ENCODE results near the gene FALEC. TPM values are rescaled to one million over a fixed set of nuclear protein-coding genes. Genes with fewer than 3 reads are reported as not detected.

FALEC gene
- total RNA-seq, 1 experiment from 2014 or later: not detected

- DNase-seq (ENCODE audit: low spot score): no peak
- H3K27me3 ChIP-seq (replicated peaks; ENCODE audit: insufficient read depth, low read depth, low read length, poor library complexity): no peaks in the 10 kb centered on the region
- BruUV-seq (replicated peaks): no TSS peak
- no peak overlapping the region for H3K4me3 ChIP-seq (ENCODE audit: low read depth, low read length, poor library complexity, severe bottlenecking)
- no peaks in the 10 kb centered on the region for H3K9me3 ChIP-seq (ENCODE audit: low read depth, low read length, poor library complexity, severe bottlenecking)
- H3K36me3 ChIP-seq (ENCODE audit: insufficient read depth, low read length, poor library complexity, severe bottlenecking): no peaks in the 10 kb centered on the region
- CTCF ChIA-PET: no interaction called here
- POLR2A ChIA-PET (ENCODE audit: low non-redundant PET): interaction anchor here (0.7 kb wide), 1 partner anchor 21 kb away, joined by 3 read pairs; no protein-coding TSS in a partner anchor
- intact Hi-C loops (cut with micrococcal nuclease; ENCODE audit: unreplicated experiment): no loop called here
- no peak for TF ChIP-seq EZH2 (IDR thresholded peaks at IDR 0.05; ENCODE audit: borderline replicate concordance, low read depth, low read length, poor library complexity, severe bottlenecking)
- TF ChIP-seq CTCF (conservative IDR thresholded peaks at IDR 0.05; ENCODE audit: low read depth, low read length): no peak
- no peaks in the 10 kb centered on the region for H3K4me1 ChIP-seq (ENCODE audit: insufficient read depth, low read length, poor library complexity, severe bottlenecking)
- no peak overlapping the region for H3K27ac ChIP-seq (ENCODE audit: low read depth, low read length, poor library complexity, severe bottlenecking)
Measured at GRCh38 chr1:150528196-150528595, 12.6 kb downstream of the FALEC start.

- no peak for TF ChIP-seq CTCF (conservative IDR thresholded peaks at IDR 0.05; ENCODE audit: low read depth, low read length)
- TF ChIP-seq EZH2 (IDR thresholded peaks at IDR 0.05; ENCODE audit: borderline replicate concordance, low read depth, low read length, poor library complexity, severe bottlenecking): no peak
- CTCF ChIA-PET: no interaction called here
- H3K9me3 ChIP-seq (ENCODE audit: low read depth, low read length, poor library complexity, severe bottlenecking): no peaks in the 10 kb centered on the region
- H3K27me3 ChIP-seq (replicated peaks; ENCODE audit: insufficient read depth, low read depth, low read length, poor library complexity): no peaks in the 10 kb centered on the region
- no peak overlapping the region for H3K4me3 ChIP-seq (ENCODE audit: low read depth, low read length, poor library complexity, severe bottlenecking)
- POLR2A ChIA-PET (ENCODE audit: low non-redundant PET): no interaction called here
- intact Hi-C loops (cut with micrococcal nuclease; ENCODE audit: unreplicated experiment): no loop called here
- H3K27ac ChIP-seq (ENCODE audit: low read depth, low read length, poor library complexity, severe bottlenecking): no peak overlapping the region
- DNase-seq (ENCODE audit: low spot score): no peak
- BruUV-seq (replicated peaks): no TSS peak
- no peaks in the 10 kb centered on the region for H3K4me1 ChIP-seq (ENCODE audit: insufficient read depth, low read length, poor library complexity, severe bottlenecking)
- no peaks in the 10 kb centered on the region for H3K36me3 ChIP-seq (ENCODE audit: insufficient read depth, low read length, poor library complexity, severe bottlenecking)
Measured at GRCh38 chr1:150529017-150529416, 13.5 kb downstream of the FALEC start.

- TF ChIP-seq EZH2 (IDR thresholded peaks at IDR 0.05; ENCODE audit: borderline replicate concordance, low read depth, low read length, poor library complexity, severe bottlenecking) (no peak), CTCF (conservative IDR thresholded peaks at IDR 0.05; ENCODE audit: low read depth, low read length) (no peak)
- H3K27me3 ChIP-seq (replicated peaks; ENCODE audit: insufficient read depth, low read depth, low read length, poor library complexity): no peaks in the 10 kb centered on the region
- no TSS peak for BruUV-seq (replicated peaks)
- no peak for DNase-seq (ENCODE audit: low spot score)
- no peaks in the 10 kb centered on the region for H3K36me3 ChIP-seq (ENCODE audit: insufficient read depth, low read length, poor library complexity, severe bottlenecking)
- CTCF ChIA-PET: no interaction called here
- POLR2A ChIA-PET (ENCODE audit: low non-redundant PET): no interaction called here
- H3K4me3 ChIP-seq (ENCODE audit: low read depth, low read length, poor library complexity, severe bottlenecking): no peak overlapping the region
- intact Hi-C loops (cut with micrococcal nuclease; ENCODE audit: unreplicated experiment): loop anchor here (5.0 kb wide), 2 partner anchors 68 to 273 kb away; partner anchors contain the start of gene CA14
- H3K27ac ChIP-seq (ENCODE audit: low read depth, low read length, poor library complexity, severe bottlenecking): no peak overlapping the region
- H3K4me1 ChIP-seq (ENCODE audit: insufficient read depth, low read length, poor library complexity, severe bottlenecking): no peaks in the 10 kb centered on the region
- H3K9me3 ChIP-seq (ENCODE audit: low read depth, low read length, poor library complexity, severe bottlenecking): no peaks in the 10 kb centered on the region
Measured at GRCh38 chr1:150530491-150531159, 15.1 kb downstream of the FALEC start.
